HG02798 (cell line): ENCODE results near the gene SOX30.
A peak's percentile ranks its signal among the peaks of the same experiment; 100 is the strongest.

Experiments
- ATAC-seq: cut with Tn5 transposase; IDR thresholded peaks from one replicate; pipeline ENCODE4 v1.9.1; 2021; ENCODE audit warnings: mild to moderate bottlenecking; ENCODE audit not compliant: unreplicated experiment, poor library complexity

SOX30 gene

GRCh38 chr5:157665467-157666070 is 13.3 kb upstream of the SOX30 start:
- ATAC-seq = no peak

- no peak for ATAC-seq
These were observed 7.8 kb upstream of the SOX30 start for GRCh38 chr5:157659868-157660660.

- ATAC-seq = no peak
These were observed 6.7 kb upstream of the SOX30 start for GRCh38 chr5:157658893-157659292.

GRCh38 chr5:157657516-157657915 is 5.3 kb upstream of the SOX30 start:
- ATAC-seq = no peak

GRCh38 chr5:157651623-157652376 is 438 bp downstream of the SOX30 start:
- ATAC-seq = peak; percentile 77

- no peak for ATAC-seq
These were observed 1.1 kb downstream of the SOX30 start for GRCh38 chr5:157650991-157651611.

- no peak for ATAC-seq
These were observed 3.1 kb downstream of the SOX30 start for GRCh38 chr5:157649101-157649500.

- no peak for ATAC-seq
These were observed 3.8 kb downstream of the SOX30 start for GRCh38 chr5:157648275-157648990.

GRCh38 chr5:157640406-157641066 is 11.7 kb downstream of the SOX30 start:
- no peak for ATAC-seq

GRCh38 chr5:157630341-157630740 is 21.9 kb downstream of the SOX30 start:
- no peak for ATAC-seq

GRCh38 chr5:157626831-157627230 is 25.4 kb downstream of the SOX30 start:
- ATAC-seq = no peak

GRCh38 chr5:157624144-157624543 is 28.1 kb downstream of the SOX30 start:
- ATAC-seq = no peak

GRCh38 chr5:157620776-157621175 is 31.5 kb downstream of the SOX30 start:
- no peak for ATAC-seq

GRCh38 chr5:157618191-157618765 is 34.0 kb downstream of the SOX30 start:
- no peak for ATAC-seq

- ATAC-seq = no peak
These were observed 35.5 kb downstream of the SOX30 start for GRCh38 chr5:157616785-157617184.

GRCh38 chr5:157613385-157614245 is 38.6 kb downstream of the SOX30 start:
- no peak for ATAC-seq

- ATAC-seq = no peak
These were observed 39.7 kb downstream of the SOX30 start for GRCh38 chr5:157612581-157612980.
